Measurements from ENCODE around the gene BCL7B.

- TF ChIP-seq SUZ12 (IDR thresholded peaks at IDR 0.05; ENCODE audit: extremely low read depth, insufficient read depth, insufficient read length) (no peak), ZNF274 (IDR thresholded peaks at IDR 0.05; ENCODE audit: low read depth, low read length) (no peak), YY1 (IDR thresholded peaks at IDR 0.05; ENCODE audit: insufficient read depth, insufficient read length) (no peak)
Observed at GRCh38 chr7:73539709-73540108, 17.8 kb downstream of the BCL7B start.
